Neural cell (in vitro differentiated cells): ENCODE results near the gene EN2. TPM values are rescaled to one million over a fixed set of nuclear protein-coding genes. Genes with fewer than 3 reads are reported as not detected.

ENCODE experiments used
- H2AFZ ChIP-seq: fragments of 200-600, 300-800 bp; sonication (generic), shearing (Covaris generic); 2 replicates; pipeline ENCODE4 v1.6.0; 2014; ENCODE audit warnings: low read depth, mild to moderate bottlenecking, antibody characterized with exemption, low read length, moderate library complexity
- H3F3A ChIP-seq: fragments of 200-600 bp; shearing (Covaris generic); 2 replicates; pipeline ENCODE4 v1.6.1; 2016; ENCODE audit warnings: mild to moderate bottlenecking, moderate library complexity, mixed read lengths, antibody characterized with exemption, low read length; ENCODE audit not compliant: insufficient read depth, poor library complexity, severe bottlenecking
- H3K27ac ChIP-seq: fragments of 200-600, 300-800 bp; sonication (generic), shearing (Covaris generic); 2 replicates; pipeline ENCODE4 v1.5.1; 2014; ENCODE audit warnings: mild to moderate bottlenecking, low read length, moderate library complexity
- H3K27me3 ChIP-seq: fragments of 300-800, 200-600 bp; sonication (generic), shearing (Covaris generic); 2 replicates; pipeline ENCODE4 v1.6.0; 2014; ENCODE audit warnings: mild to moderate bottlenecking, low read depth, low read length, moderate library complexity; ENCODE audit not compliant: insufficient read depth
- H3K36me3 ChIP-seq: fragments of 300-800, 200-600 bp; sonication (generic), shearing (Covaris generic); 2 replicates; pipeline ENCODE4 v1.5.1; 2014; ENCODE audit warnings: mild to moderate bottlenecking, antibody characterized with exemption, low read length, moderate library complexity; ENCODE audit not compliant: insufficient read depth
- H3K4me2 ChIP-seq: fragments of 300-800, 200-600 bp; sonication (generic), shearing (Covaris generic); 2 replicates; pipeline ENCODE4 v1.6.0; 2014; ENCODE audit warnings: mild to moderate bottlenecking, low read length
- H3K4me3 ChIP-seq: fragments of 300-800, 200-600 bp; sonication (generic), shearing (Covaris generic); 2 replicates; pipeline ENCODE4 v1.5.1; 2014; ENCODE audit warnings: mild to moderate bottlenecking, low read length, moderate library complexity
- H3K79me2 ChIP-seq: fragments of 200-600 bp; shearing (Covaris generic); replicated peaks from 2 replicates; pipeline ENCODE4 v1.6.0; 2014; ENCODE audit warnings: mild to moderate bottlenecking, low read length, moderate library complexity; ENCODE audit not compliant: insufficient read depth
- H3K9ac ChIP-seq: fragments of 300-800, 200-600 bp; sonication (generic), shearing (Covaris generic); 2 replicates; pipeline ENCODE4 v1.6.1; 2016; ENCODE audit warnings: mild to moderate bottlenecking, low read length, mixed read lengths
- H3K9me2 ChIP-seq: fragments of 200-600 bp; shearing (Covaris generic); 2 replicates; pipeline ENCODE4 v1.6.1; 2016; ENCODE audit warnings: mild to moderate bottlenecking, low read length, mixed read lengths; ENCODE audit not compliant: insufficient read depth
- H3K9me3 ChIP-seq: fragments of 200-600, 300-800 bp; sonication (generic), shearing (Covaris generic); 2 replicates; pipeline ENCODE4 v1.6.1; 2016; ENCODE audit warnings: mild to moderate bottlenecking, mixed run types, low read length, moderate library complexity, mixed read lengths
- H4K20me1 ChIP-seq: fragments of 200-600 bp; shearing (Covaris generic); 2 replicates; pipeline ENCODE4 v1.6.1; 2016; ENCODE audit warnings: mild to moderate bottlenecking, mixed run types; ENCODE audit not compliant: insufficient read depth
- CTCF ChIP-seq: fragments of 450-650 bp; IDR thresholded peaks from 2 replicates; pipeline ENCODE4 v1.5.1; 2014; ENCODE audit warnings: antibody characterized with exemption, mild to moderate bottlenecking, moderate library complexity; ENCODE audit not compliant: poor library complexity, severe bottlenecking
- EP300 ChIP-seq: fragments of 450-650 bp; conservative IDR thresholded peaks from 2 replicates; pipeline ENCODE4 v1.6.1; 2014; ENCODE audit warnings: antibody characterized with exemption, mild to moderate bottlenecking, moderate library complexity; ENCODE audit not compliant: poor library complexity, severe bottlenecking
- EZH2 ChIP-seq: fragments of 200-600, 300-800 bp; shearing (Covaris generic), sonication (generic); IDR thresholded peaks from 2 replicates; pipeline ENCODE4 v1.6.1; 2014; ENCODE audit warnings: antibody characterized with exemption, low read length, borderline replicate concordance, mild to moderate bottlenecking; ENCODE audit not compliant: insufficient read depth, poor library complexity, severe bottlenecking
- MXI1 ChIP-seq: fragments of 450-650 bp; conservative IDR thresholded peaks from 2 replicates; pipeline ENCODE4 v1.6.1; 2014; ENCODE audit warnings: antibody characterized with exemption, mild to moderate bottlenecking; ENCODE audit not compliant: poor library complexity, severe bottlenecking
- POLR2AphosphoS5 ChIP-seq: IDR thresholded peaks from 2 replicates; pipeline ENCODE4 v1.6.1; 2012
- RAD21 ChIP-seq: fragments of 450-650 bp; conservative IDR thresholded peaks from 2 replicates; pipeline ENCODE4 v1.6.1; 2014; ENCODE audit warnings: antibody characterized with exemption, mild to moderate bottlenecking, moderate library complexity
- REST ChIP-seq: IDR thresholded peaks from 2 replicates; pipeline ENCODE4 v1.6.1; 2012; ENCODE audit warnings: borderline replicate concordance
- SMC3 ChIP-seq: fragments of 450-650 bp; conservative IDR thresholded peaks from 2 replicates; pipeline ENCODE4 v1.6.1; 2014; ENCODE audit warnings: antibody characterized with exemption, mild to moderate bottlenecking, moderate library complexity; ENCODE audit not compliant: poor library complexity
- TAF1 ChIP-seq: IDR thresholded peaks from 2 replicates; pipeline ENCODE4 v1.6.1; 2012; ENCODE audit warnings: low read depth
- polyA plus RNA-seq: library from polyadenylated mRNA; depleted of rRNA; stranded (reverse); fragments of >200 nt; gene quantifications from 2 replicates; pipeline ENCODE4 v1.2.3, GENCODE V29; 2014

EN2 gene
- polyA plus RNA-seq, 1 donor from 2014 or later, result not detected

- H3K79me2 ChIP-seq, result no peaks in the 10 kb centered on the region
- H3K36me3 ChIP-seq, result no peaks in the 10 kb centered on the region
- no peak overlapping the region for H3K27ac ChIP-seq
- no peak overlapping the region for H3K9ac ChIP-seq
- H3K27me3 ChIP-seq, result peaks cover 100% of the 10 kb centered on the region
- TF ChIP-seq MXI1, result no peak
- TF ChIP-seq CTCF, result no peak
- no peak for TF ChIP-seq RAD21
- TF ChIP-seq REST, result no peak
- no peak for TF ChIP-seq EZH2
- TF ChIP-seq TAF1, result no peak
- TF ChIP-seq SMC3, result no peak
- no peak for TF ChIP-seq EP300
- TF ChIP-seq POLR2AphosphoS5, result no peak
- no peaks in the 10 kb centered on the region for H3K9me2 ChIP-seq
- H3K9me3 ChIP-seq, result peaks cover under 1% of the 10 kb centered on the region
- no peak overlapping the region for H3K4me2 ChIP-seq
- no peaks in the 10 kb centered on the region for H3F3A ChIP-seq
- no peak overlapping the region for H2AFZ ChIP-seq
- H4K20me1 ChIP-seq, result no peaks in the 10 kb centered on the region
- H3K4me3 ChIP-seq, result no peak overlapping the region
Observed at GRCh38 chr7:155470186-155470487, 12.2 kb downstream of the EN2 start.

- Histone ChIP-seq H3K4me2 (no peak overlapping the region), H3K36me3 (no peaks in the 10 kb centered on the region), H3K27me3 (peaks cover 100% of the 10 kb centered on the region), H4K20me1 (no peaks in the 10 kb centered on the region), H3K27ac (no peak overlapping the region), H2AFZ (no peak overlapping the region), H3K9ac (no peak overlapping the region), H3K79me2 (no peaks in the 10 kb centered on the region), H3K9me3 (peaks cover 8% of the 10 kb centered on the region), H3F3A (no peaks in the 10 kb centered on the region), H3K4me3 (no peak overlapping the region), H3K9me2 (no peaks in the 10 kb centered on the region)
- TF ChIP-seq EZH2 (no peak), REST (no peak), EP300 (no peak), MXI1 (no peak), SMC3 (no peak), RAD21 (no peak), TAF1 (no peak), CTCF (no peak), POLR2AphosphoS5 (no peak)
Observed at GRCh38 chr7:155470686-155471638, 13.0 kb downstream of the EN2 start.
